ENCODE measurements around the gene SPRED1.

- no peak for TF ChIP-seq GATA2 (IDR thresholded peaks at IDR 0.05; ENCODE audit: low read depth, low read length)
- no peak for TF ChIP-seq GATA3 (IDR thresholded peaks at IDR 0.05; ENCODE audit: low read depth, low read length)
Measured at GRCh38 chr15:38212729-38213351, 39.8 kb upstream of the SPRED1 start.
